ENCODE results near the gene DNAJC11. TPM values are rescaled to one million over a fixed set of nuclear protein-coding genes. Genes with fewer than 3 reads are reported as not detected.

Gene DNAJC11
- total RNA-seq, 1 donor from 2014 or later = 70.3 TPM

- Mint-ChIP-seq H3K27me3 (no peaks in the 10 kb centered on the region), H3K27ac (peak within 1 kb of the TSS; percentile 89), H3K4me1 (ENCODE audit: unreplicated experiment) (peaks cover 5% of the 10 kb centered on the region), H3K9me3 (no peaks in the 10 kb centered on the region), H3K4me3 (peak within 1 kb of the TSS; percentile 91), H3K36me3 (peaks cover 11% of the 10 kb centered on the region)
- TF ChIP-seq, protein P1, sequence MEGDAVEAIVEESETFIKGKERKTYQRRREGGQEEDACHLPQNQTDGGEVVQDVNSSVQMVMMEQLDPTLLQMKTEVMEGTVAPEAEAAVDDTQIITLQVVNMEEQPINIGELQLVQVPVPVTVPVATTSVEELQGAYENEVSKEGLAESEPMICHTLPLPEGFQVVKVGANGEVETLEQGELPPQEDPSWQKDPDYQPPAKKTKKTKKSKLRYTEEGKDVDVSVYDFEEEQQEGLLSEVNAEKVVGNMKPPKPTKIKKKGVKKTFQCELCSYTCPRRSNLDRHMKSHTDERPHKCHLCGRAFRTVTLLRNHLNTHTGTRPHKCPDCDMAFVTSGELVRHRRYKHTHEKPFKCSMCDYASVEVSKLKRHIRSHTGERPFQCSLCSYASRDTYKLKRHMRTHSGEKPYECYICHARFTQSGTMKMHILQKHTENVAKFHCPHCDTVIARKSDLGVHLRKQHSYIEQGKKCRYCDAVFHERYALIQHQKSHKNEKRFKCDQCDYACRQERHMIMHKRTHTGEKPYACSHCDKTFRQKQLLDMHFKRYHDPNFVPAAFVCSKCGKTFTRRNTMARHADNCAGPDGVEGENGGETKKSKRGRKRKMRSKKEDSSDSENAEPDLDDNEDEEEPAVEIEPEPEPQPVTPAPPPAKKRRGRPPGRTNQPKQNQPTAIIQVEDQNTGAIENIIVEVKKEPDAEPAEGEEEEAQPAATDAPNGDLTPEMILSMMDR (conservative IDR thresholded peaks at IDR 0.05) = peak; percentile 24
- DNase-seq (ENCODE audit: extremely low spot score, unreplicated experiment) = peak; percentile 92
Observed at GRCh38 chr1:6624710-6625583, 76.7 kb downstream of the DNAJC11 start, which contains the start of gene THAP3. Gene THAP3 (plus strand): TSS chr1:6624868. CDS start chr1:6625219, 351 bp downstream.

- TF ChIP-seq, protein P1 (conservative IDR thresholded peaks at IDR 0.05) = no peak
- peaks cover 11% of the 10 kb centered on the region for H3K36me3 Mint-ChIP-seq
- no peaks in the 10 kb centered on the region for H3K27me3 Mint-ChIP-seq
- DNase-seq (ENCODE audit: extremely low spot score, unreplicated experiment) = no peak
- peaks cover 5% of the 10 kb centered on the region for H3K4me1 Mint-ChIP-seq (ENCODE audit: unreplicated experiment)
- peak overlapping the region; percentile 51 for H3K4me3 Mint-ChIP-seq
- no peaks in the 10 kb centered on the region for H3K9me3 Mint-ChIP-seq
- H3K27ac Mint-ChIP-seq = peak overlapping the region; percentile 70
Observed at GRCh38 chr1:6623269-6623965, 78.2 kb downstream of the DNAJC11 start.

DNA sequence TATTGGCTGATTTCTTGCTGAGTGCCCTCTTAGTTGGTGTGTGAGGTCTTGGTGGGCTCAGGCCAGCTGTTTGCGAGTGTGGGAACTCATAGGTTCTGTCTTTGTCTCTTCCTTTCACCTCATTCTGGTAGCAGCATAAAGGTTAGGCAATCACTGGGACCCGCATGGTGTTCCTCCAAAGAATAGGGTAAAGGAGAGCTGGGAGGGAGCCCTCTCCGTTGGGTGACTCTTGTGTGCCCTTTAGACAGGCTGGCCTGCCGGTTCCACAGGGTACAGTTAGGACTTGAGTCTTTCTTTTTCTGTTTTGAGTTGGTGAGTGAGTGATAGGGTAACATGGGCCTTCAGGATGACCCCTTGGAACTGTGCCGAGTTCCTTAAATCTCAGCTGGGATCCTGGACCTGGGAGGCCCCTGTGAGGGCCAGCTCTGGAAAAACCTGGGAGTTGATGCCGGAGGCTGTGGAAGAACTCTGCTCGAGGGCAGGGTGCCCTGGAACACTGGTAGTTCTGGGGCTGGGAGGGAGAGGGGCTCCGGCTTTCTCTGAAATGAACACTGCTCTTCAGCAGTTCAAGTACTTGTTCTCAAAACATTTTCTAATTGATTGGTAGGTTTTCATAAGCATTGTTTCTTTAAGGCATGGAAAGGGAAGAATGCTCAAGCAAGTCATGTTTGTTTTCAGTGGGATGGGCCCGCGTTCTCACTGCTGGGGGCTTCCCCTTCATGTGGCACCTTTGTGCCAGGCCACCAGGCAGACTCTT, 79.0 kb downstream of the DNAJC11 start:
- no peak for DNase-seq (ENCODE audit: extremely low spot score, unreplicated experiment)
- no peak overlapping the region for H3K27ac Mint-ChIP-seq
- peaks cover under 1% of the 10 kb centered on the region for H3K4me1 Mint-ChIP-seq (ENCODE audit: unreplicated experiment)
- no peaks in the 10 kb centered on the region for H3K27me3 Mint-ChIP-seq
- H3K9me3 Mint-ChIP-seq = no peaks in the 10 kb centered on the region
- peak overlapping the region; percentile 51 for H3K4me3 Mint-ChIP-seq
- TF ChIP-seq, protein P1 (conservative IDR thresholded peaks at IDR 0.05) = no peak
- H3K36me3 Mint-ChIP-seq = peaks cover 7% of the 10 kb centered on the region

- H3K27me3 Mint-ChIP-seq = no peaks in the 10 kb centered on the region
- DNase-seq (ENCODE audit: extremely low spot score, unreplicated experiment) = no peak
- no peaks in the 10 kb centered on the region for H3K9me3 Mint-ChIP-seq
- no peak overlapping the region for H3K4me3 Mint-ChIP-seq
- peaks cover 7% of the 10 kb centered on the region for H3K36me3 Mint-ChIP-seq
- TF ChIP-seq, protein P1 (conservative IDR thresholded peaks at IDR 0.05) = no peak
- H3K4me1 Mint-ChIP-seq (ENCODE audit: unreplicated experiment) = peaks cover under 1% of the 10 kb centered on the region
- H3K27ac Mint-ChIP-seq = no peak overlapping the region
Observed at GRCh38 chr1:6621429-6622391, 79.9 kb downstream of the DNAJC11 start.

Data from type B pancreatic cell (in vitro differentiated cells).